Measurements from ENCODE around the gene NKX2-8.
A peak's percentile ranks its signal among the peaks of the same experiment; 100 is the strongest.

Gene NKX2-8

GRCh38 chr14:36588119-36588518 lies 5.7 kb upstream of the NKX2-8 start:
- no peak overlapping the region for H3K4me3 ChIP-seq (ENCODE audit: low read depth, low read length)
- no peak for TF ChIP-seq CTCF (IDR thresholded peaks at IDR 0.05; ENCODE audit: low read depth, low read length)

DNA sequence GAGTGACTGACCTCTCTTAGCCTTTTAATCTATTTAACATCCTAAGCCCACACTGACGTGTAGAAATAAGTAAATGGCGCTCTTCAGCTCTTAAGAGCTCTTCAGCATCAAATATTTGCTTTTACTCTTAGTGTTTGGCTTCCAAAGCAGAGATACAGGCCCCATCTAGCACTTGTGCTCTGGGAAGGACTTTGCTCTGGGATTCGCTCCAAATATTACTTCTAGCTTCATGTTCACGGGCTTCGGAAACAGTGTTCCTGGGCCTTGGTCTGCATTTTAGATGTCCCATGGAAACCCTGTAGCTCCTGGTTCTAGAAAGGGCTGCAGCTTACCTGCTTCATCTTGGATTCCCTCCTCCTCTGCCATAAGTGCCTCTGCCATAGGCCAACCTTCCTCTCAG lies 2.7 kb upstream of the NKX2-8 start:
- H3K4me3 ChIP-seq (ENCODE audit: low read depth, low read length) = no peak overlapping the region
- TF ChIP-seq CTCF (IDR thresholded peaks at IDR 0.05; ENCODE audit: low read depth, low read length) = no peak

DNA sequence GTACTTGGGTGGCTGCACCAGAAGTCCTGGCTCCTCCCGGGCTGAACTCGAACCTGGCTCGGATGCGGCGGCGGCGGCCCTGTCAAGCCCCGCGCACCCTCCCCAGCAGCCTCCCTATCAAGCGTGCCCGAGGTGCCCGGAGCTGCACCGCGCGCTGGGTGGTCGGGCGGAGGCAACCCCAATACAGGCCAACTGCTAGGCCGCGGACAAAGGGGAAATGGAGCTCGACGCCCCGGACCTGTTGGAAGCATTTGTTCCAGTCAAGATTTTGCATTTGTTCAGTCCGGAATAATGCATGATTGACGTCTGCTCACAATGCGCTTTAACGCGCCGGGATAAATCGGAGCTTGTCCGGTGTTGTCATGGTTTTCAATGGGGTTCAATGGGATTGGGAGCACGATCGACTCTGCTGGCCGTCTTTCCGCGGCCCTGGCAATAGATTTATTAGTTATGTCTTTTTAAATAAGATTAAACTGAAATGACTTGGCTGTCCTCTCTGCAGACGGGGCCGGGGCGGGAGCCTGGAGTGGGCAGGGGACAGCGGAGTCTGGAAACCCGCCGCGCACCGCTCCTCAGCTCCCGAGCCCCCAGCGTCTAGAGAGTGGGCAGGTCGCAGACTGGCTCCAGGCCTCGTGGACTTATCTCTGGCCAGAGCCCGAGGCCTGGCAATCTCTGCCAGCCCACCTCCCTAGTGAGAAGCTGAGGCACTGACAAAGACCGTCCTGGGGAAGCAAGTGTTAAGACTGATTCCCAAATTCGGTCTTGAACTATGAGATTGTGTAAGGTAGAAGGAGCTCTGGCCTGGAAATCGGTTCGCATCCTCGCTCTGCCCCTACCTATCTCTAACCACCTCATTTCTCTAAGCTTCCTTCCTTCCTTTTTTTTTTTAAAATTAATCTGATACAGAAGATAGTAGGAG lies 1.7 kb upstream of the NKX2-8 start:
- H3K4me3 ChIP-seq (ENCODE audit: low read depth, low read length) = no peak overlapping the region
- no peak for TF ChIP-seq CTCF (IDR thresholded peaks at IDR 0.05; ENCODE audit: low read depth, low read length)

GRCh38 chr14:36583242-36583892 lies 953 bp upstream of the NKX2-8 start:
- H3K4me3 ChIP-seq (ENCODE audit: low read depth, low read length) = no peak overlapping the region
- TF ChIP-seq CTCF (IDR thresholded peaks at IDR 0.05; ENCODE audit: low read depth, low read length) = no peak

GRCh38 chr14:36582874-36583241 lies 444 bp upstream of the NKX2-8 start:
- TF ChIP-seq CTCF (IDR thresholded peaks at IDR 0.05; ENCODE audit: low read depth, low read length) = no peak
- no peak overlapping the region for H3K4me3 ChIP-seq (ENCODE audit: low read depth, low read length)

DNA sequence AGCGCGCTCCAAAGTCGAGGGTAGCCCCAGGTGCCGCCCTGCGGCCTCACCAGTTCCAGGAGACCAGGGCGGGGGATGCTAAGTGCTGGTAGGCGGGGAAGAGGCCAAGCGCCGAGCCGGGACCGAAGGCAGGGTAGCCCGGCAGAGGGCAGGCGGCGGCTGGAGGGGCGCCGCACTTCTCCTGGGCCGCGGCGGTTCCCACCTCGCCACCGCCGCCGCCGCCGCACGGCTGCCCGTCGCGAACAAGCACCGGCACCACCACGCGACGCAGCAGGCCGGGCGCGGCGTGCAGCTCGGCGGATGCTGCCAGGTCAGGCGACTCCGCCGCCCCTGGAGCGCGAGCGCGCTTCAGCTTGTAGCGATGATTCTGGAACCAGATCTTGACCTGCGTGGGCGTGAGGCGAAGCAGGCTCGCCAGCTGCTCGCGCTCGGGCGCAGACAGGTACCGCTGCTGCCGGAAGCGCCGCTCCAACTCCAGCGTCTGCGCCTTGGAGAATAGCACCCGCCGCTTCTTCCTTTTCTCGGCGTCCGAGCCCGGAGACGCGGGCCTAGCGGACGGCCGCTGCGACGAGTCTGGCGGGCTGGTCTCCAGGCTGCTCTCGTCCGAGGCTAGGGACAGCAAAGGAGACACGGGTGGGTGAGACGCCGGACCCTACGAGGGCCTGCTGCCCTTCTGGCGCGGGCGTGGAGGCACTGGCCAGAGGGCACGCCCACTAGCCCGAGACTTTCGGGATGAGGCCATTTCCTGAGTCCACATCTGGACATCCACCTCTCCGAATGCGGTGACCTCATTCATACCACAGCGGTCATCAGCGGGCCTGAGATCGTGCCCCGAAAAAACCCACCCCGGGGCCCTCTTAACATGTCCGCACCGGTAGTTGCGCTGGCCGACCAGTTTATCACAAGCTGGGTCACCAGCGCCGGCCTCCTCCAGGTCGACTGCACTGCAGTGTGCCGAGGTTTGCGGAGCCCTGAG lies 1.3 kb downstream of the NKX2-8 start:
- H3K4me3 ChIP-seq (ENCODE audit: low read depth, low read length) = peak overlapping the region; percentile 42
- TF ChIP-seq CTCF (IDR thresholded peaks at IDR 0.05; ENCODE audit: low read depth, low read length) = no peak
